ENCODE measurements around the gene SH3D21.
A peak's percentile ranks its signal among the peaks of the same experiment; 100 is the strongest.

Gene SH3D21

DNA sequence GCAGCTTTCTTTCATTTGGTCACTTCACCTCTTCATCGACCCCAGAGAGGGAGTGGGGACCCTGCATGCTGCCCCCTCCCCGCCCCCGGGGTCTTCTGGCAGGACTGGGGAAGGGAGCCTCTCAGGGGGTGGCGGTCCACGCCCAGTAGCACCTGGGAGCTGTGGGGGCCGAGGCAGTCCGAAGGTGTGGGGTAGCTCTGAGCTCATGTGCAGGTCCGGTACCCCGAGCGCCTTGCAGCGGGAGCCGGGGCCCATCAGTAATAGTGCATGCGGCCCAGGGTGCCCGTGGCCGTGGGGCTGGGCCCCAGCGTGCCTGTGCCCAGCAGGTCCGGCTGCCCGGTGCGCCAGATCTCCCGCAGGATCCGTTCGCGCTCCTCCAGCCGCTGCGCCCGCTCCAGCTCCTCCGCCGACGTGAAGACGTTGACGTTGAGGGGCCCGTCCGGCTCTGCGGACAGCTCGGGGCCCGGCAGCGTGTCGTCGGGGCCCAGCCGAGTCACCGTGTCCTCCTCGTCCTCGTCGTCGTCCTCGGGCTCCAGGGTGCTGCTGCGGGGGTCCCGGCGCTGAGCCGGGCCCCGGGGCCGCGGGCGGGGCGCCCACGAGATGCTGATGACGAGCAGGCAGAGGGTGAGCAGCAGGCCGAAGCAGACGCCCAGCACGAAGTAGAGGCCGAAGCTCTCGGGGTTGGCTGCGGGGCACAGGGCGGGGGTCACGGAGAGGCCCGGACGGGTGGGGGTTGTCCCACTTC lies 16.0 kb downstream of the SH3D21 start:
- DNase-seq (ENCODE audit: low read depth) = no peak
- no peak overlapping the region for H3K4me3 ChIP-seq (ENCODE audit: low read depth, low read length)
- TF ChIP-seq, protein P1, sequence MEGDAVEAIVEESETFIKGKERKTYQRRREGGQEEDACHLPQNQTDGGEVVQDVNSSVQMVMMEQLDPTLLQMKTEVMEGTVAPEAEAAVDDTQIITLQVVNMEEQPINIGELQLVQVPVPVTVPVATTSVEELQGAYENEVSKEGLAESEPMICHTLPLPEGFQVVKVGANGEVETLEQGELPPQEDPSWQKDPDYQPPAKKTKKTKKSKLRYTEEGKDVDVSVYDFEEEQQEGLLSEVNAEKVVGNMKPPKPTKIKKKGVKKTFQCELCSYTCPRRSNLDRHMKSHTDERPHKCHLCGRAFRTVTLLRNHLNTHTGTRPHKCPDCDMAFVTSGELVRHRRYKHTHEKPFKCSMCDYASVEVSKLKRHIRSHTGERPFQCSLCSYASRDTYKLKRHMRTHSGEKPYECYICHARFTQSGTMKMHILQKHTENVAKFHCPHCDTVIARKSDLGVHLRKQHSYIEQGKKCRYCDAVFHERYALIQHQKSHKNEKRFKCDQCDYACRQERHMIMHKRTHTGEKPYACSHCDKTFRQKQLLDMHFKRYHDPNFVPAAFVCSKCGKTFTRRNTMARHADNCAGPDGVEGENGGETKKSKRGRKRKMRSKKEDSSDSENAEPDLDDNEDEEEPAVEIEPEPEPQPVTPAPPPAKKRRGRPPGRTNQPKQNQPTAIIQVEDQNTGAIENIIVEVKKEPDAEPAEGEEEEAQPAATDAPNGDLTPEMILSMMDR (IDR thresholded peaks at IDR 0.05; ENCODE audit: control insufficient read depth, extremely low read depth, insufficient read depth) = no peak

DNA sequence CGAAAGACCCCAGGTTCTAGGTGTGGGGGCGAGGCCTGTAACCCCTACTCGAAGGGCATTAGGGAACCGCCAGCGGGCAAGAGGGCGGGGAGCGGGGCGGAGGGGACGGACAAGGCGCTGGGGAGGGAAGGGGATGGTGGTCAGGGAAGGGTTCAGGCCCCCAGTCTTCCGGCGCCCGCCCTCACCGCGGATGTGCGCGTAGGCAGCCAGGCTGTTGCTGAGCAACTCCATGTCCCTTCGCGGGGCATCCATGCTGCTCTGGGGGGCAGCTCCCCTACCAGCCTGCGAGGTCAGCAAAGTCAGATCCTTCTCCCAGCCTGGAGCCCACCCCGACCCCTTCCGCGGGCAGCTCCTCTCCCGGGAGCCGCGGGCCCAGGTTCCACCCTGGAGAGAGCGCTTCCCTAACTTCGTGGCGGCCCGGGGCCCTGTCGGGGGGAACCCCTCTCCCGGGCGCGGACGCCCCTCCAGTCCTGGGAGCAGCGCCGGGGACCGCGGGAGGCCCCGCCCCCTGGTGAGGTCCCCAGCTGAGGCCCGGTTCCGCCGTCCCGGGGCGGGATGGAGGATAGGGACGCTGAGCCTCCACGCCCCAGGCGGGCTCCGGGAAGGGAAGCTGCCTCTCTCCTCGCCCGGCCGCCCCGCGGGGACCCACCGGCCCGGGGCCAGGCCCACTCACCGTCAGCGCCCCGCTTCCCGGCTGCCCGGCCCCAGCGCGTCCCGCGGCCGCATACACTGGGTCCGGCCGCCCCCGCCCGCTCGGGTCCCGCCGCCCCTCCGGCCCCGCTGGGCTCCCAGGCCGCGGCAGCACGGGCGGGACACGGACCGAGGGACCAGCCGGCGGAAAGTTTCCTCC lies 16.8 kb downstream of the SH3D21 start:
- H3K4me3 ChIP-seq (ENCODE audit: low read depth, low read length) = peak overlapping the region; percentile 57
- TF ChIP-seq, protein P1 (IDR thresholded peaks at IDR 0.05; ENCODE audit: control insufficient read depth, extremely low read depth, insufficient read depth) = no peak
- no peak for DNase-seq (ENCODE audit: low read depth)

DNA sequence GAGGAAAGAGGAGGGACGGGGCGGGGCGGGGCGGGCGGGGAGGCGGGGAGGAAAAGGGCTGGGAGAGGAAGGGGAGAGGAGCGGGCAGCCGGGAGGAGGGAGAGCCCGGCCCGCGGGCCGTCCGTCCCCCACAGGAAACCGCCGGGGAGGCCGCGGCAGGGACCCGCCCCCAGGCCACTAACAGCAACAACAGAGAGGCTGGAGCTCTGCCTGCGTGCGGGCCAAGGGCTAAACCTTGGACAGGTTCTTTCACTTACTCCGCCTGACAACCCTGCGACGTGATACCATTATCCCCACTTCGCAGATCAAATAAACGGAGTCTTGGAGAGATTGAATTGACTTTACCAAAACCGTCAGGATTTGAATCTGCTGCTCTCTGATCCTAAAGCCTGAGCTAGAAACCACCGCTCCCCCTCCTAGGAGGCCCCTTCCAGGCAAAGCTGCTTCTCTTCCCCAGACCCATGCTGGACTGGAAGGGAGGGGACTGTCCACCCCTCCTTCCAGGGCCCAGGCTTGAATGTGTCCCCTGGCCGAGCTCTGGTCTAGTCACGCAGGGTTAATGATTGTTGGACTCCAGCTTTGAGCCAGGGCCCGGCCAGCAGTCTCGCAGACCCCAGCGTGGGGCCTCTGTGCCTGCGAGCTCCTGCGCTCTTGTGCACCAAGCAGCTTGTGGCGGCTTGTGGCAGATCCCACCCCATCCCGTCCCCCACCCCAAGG lies 17.6 kb downstream of the SH3D21 start, which contains the start of gene EVA1B:
EVA1B (minus strand) TSS at position 10 of the 717 bp plus-strand sequence. CDS start 608 bp downstream, outside the sequence.
- DNase-seq (ENCODE audit: low read depth) = no peak
- peak within 1 kb of the TSS; percentile 57 for H3K4me3 ChIP-seq (ENCODE audit: low read depth, low read length)
- TF ChIP-seq, protein P1 (IDR thresholded peaks at IDR 0.05; ENCODE audit: control insufficient read depth, extremely low read depth, insufficient read depth) = no peak

DNA sequence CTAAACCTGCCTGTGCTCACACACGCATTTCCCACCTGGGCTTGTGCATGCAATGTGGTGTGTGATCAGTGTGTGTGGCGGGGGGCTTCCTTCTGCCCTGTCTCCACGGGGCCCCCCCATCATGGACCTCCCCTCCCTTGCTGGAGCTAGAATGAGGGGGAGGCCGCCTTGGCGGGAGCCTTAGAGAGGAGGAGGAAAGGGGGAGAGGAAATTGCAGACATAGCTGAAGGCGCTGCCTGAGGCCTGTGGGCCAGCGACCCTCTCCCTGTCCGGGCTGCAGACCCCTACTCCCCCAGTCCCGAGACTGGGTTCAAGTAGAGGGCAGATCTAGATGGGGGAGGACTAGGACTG lies 18.2 kb downstream of the SH3D21 start:
- DNase-seq (ENCODE audit: low read depth) = no peak
- TF ChIP-seq, protein P1 (IDR thresholded peaks at IDR 0.05; ENCODE audit: control insufficient read depth, extremely low read depth, insufficient read depth) = no peak
- peak overlapping the region; percentile 49 for H3K4me3 ChIP-seq (ENCODE audit: low read depth, low read length)

DNA sequence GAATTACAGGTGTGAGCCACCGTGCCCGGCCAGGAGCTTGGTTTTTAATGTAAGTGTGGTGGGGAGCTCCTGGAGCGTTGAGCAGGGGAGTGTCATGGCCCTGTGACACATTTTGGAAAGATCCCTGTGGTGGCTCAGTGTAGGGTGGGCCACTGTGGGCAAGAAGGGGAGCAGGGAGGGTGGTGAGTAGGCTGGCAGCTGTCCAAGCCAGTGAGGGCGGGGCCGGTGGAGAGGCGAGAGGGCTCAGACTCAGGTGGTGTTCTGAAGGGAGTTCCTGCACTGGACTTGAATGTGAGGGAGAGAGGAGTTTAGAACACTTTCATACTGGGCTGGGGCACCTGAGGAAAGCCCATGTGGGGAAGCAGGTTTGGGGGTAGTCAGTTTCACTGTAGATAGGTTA lies 20.3 kb downstream of the SH3D21 start:
- DNase-seq (ENCODE audit: low read depth) = no peak

DNA sequence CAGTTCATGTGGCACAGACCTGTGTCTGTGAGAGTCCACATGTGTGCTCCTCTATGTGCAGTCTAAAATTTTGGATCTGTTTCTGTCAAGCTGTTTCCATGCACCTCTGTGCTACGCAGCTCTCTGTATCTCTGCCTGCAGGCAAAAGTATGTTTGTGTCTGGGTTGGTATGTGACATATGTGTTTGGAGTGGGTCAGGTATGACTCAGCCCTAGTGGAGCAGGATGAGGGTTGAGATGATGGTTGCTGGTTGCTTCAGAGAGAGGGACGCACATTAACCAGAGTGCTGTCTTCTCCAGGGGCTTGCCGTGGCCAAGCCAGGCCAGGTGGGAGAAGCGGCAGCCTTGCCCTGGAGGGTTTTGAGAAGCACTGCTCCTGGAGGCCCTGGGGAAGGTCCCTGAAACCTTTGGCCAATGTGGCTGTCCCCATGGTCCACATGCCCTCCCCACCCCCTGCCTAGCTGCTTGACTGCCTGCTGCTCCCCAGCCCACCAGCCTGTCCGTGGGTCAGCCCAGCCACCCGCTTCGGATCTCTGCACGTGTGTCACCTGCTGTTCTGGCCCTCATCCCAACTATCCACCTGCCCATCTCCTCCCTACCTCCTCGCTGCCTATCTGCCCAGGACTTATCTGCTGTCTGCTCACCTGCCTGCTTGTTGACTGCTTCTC lies 21.4 kb downstream of the SH3D21 start:
- TF ChIP-seq, protein P1 (IDR thresholded peaks at IDR 0.05; ENCODE audit: control insufficient read depth, extremely low read depth, insufficient read depth) = no peak
- no peak overlapping the region for H3K4me3 ChIP-seq (ENCODE audit: low read depth, low read length)
- DNase-seq (ENCODE audit: low read depth) = no peak

More for the DNA sequence above, 20.3 kb downstream of the SH3D21 start:
- no peak overlapping the region for H3K4me3 ChIP-seq (ENCODE audit: low read depth, low read length)
- TF ChIP-seq, protein P1 (IDR thresholded peaks at IDR 0.05; ENCODE audit: control insufficient read depth, extremely low read depth, insufficient read depth) = no peak

All from LNCaP clone FGC (cell line).